ENCODE results near the gene DIP2C. TPM values are rescaled to one million over a fixed set of nuclear protein-coding genes. Genes with fewer than 3 reads are reported as not detected.

The DIP2C gene
- total RNA-seq, 1 experiment from 2014 or later: 11.4 TPM

DNA sequence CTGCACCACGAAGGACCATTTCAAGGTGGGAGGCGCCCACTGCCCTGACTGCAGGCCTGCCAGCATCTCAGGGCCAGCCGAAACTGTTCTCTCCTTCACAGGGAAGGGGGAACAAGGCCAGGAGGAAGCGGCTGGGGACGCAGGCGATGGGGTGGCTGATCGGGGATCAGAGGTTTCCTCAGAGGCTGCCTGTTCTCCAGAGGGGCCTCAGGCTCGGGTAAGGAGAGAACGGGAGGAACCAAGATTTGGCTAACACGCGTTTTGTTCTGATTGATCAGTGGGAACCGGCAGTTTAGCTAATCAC lies 87.9 kb downstream of the DIP2C start:
- Histone ChIP-seq H3K36me3 (ENCODE audit: control insufficient read depth, insufficient read depth, low read length) (no peaks in the 10 kb centered on the region), H3K4me3 (ENCODE audit: low read depth, low read length) (no peak overlapping the region), H3K27me3 (replicated peaks; ENCODE audit: control insufficient read depth, insufficient read depth, low read length) (no peaks in the 10 kb centered on the region), H3K9me3 (no peaks in the 10 kb centered on the region), H3K4me1 (no peaks in the 10 kb centered on the region)
- TF ChIP-seq, protein P1, sequence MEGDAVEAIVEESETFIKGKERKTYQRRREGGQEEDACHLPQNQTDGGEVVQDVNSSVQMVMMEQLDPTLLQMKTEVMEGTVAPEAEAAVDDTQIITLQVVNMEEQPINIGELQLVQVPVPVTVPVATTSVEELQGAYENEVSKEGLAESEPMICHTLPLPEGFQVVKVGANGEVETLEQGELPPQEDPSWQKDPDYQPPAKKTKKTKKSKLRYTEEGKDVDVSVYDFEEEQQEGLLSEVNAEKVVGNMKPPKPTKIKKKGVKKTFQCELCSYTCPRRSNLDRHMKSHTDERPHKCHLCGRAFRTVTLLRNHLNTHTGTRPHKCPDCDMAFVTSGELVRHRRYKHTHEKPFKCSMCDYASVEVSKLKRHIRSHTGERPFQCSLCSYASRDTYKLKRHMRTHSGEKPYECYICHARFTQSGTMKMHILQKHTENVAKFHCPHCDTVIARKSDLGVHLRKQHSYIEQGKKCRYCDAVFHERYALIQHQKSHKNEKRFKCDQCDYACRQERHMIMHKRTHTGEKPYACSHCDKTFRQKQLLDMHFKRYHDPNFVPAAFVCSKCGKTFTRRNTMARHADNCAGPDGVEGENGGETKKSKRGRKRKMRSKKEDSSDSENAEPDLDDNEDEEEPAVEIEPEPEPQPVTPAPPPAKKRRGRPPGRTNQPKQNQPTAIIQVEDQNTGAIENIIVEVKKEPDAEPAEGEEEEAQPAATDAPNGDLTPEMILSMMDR (IDR thresholded peaks at IDR 0.05; ENCODE audit: insufficient read depth in 1 of 2, low read depth in 1 of 2, low read length in 1 of 2, severe bottlenecking in 1 of 2, unreplicated experiment in 1 of 2): no peak
- Mint-ChIP-seq H3K4me3 (ENCODE audit: unreplicated experiment) (no peak overlapping the region), H3K27ac (ENCODE audit: unreplicated experiment) (no peak overlapping the region), H3K4me1 (ENCODE audit: low read depth, unreplicated experiment) (no peaks in the 10 kb centered on the region), H3K36me3 (ENCODE audit: insufficient read depth, unreplicated experiment) (no peaks in the 10 kb centered on the region), H3K9me3 (ENCODE audit: unreplicated experiment) (no peaks in the 10 kb centered on the region), H3K27me3 (ENCODE audit: insufficient read depth, unreplicated experiment) (no peaks in the 10 kb centered on the region)
- no TSS peak for BruUV-seq (replicated peaks)
- intact Hi-C loops (cut with micrococcal nuclease; ENCODE audit: unreplicated experiment): no loop called here
- DNase-seq: no peak
- ChIA-PET POLR2A (no interaction called here), CTCF (interaction anchor here (0.7 kb wide), 1 partner anchor 10 kb away, joined by 3 read pairs; no protein-coding TSS in a partner anchor)

DNA sequence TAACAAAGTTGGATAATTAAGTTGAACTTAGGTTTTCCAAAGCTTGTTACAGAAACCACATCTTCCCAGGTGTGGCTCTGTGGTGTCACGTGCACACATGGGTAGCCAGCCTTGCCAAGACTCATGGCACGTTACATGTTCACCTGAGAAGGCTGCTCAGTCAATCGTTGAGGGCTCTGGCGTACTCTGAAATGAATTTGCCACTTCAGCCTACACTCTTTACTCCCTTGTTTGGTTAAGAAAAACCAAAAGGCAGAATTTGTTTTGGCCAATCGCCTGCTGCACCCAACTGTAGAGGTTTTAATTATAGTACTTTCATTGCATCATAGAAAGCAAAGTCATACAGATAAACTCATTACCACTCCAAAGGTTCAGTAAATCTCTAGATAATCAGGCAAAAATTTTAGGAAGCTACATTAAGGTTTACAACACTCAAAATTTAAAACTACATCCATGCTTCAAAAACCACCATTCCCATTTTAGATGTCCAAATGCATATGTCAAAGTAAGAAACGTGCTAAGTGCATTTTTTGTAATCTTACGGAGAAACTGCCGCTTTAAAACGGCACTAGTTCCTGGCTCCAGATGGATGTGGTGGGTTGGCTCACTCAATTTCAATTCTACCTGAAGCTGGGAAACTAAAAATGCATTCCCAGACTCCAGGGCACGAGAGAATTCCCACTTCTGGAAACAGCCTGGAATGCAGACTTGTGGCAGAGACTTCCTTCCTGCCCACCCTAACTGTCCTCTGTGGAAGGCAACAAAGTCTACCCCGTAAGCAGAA lies 88.4 kb downstream of the DIP2C start:
- no peak overlapping the region for H3K27ac Mint-ChIP-seq (ENCODE audit: unreplicated experiment)
- H3K4me1 ChIP-seq: no peaks in the 10 kb centered on the region
- H3K9me3 ChIP-seq: no peaks in the 10 kb centered on the region
- no peaks in the 10 kb centered on the region for H3K36me3 Mint-ChIP-seq (ENCODE audit: insufficient read depth, unreplicated experiment)
- no peaks in the 10 kb centered on the region for H3K36me3 ChIP-seq (ENCODE audit: control insufficient read depth, insufficient read depth, low read length)
- H3K27me3 Mint-ChIP-seq (ENCODE audit: insufficient read depth, unreplicated experiment): no peaks in the 10 kb centered on the region
- BruUV-seq (replicated peaks): no TSS peak
- no peak overlapping the region for H3K4me3 Mint-ChIP-seq (ENCODE audit: unreplicated experiment)
- no peaks in the 10 kb centered on the region for H3K27me3 ChIP-seq (replicated peaks; ENCODE audit: control insufficient read depth, insufficient read depth, low read length)
- no peak overlapping the region for H3K4me3 ChIP-seq (ENCODE audit: low read depth, low read length)
- intact Hi-C loops (cut with micrococcal nuclease; ENCODE audit: unreplicated experiment): no loop called here
- CTCF ChIA-PET: interaction anchor here (0.7 kb wide), 1 partner anchor 10 kb away, joined by 3 read pairs; no protein-coding TSS in a partner anchor
- POLR2A ChIA-PET: interaction anchor here (0.9 kb wide), 1 partner anchor 30 kb away, joined by 3 read pairs; no protein-coding TSS in a partner anchor
- H3K4me1 Mint-ChIP-seq (ENCODE audit: low read depth, unreplicated experiment): no peaks in the 10 kb centered on the region
- TF ChIP-seq, protein P1 (IDR thresholded peaks at IDR 0.05; ENCODE audit: insufficient read depth in 1 of 2, low read depth in 1 of 2, low read length in 1 of 2, severe bottlenecking in 1 of 2, unreplicated experiment in 1 of 2): no peak
- DNase-seq: no peak
- no peaks in the 10 kb centered on the region for H3K9me3 Mint-ChIP-seq (ENCODE audit: unreplicated experiment)

DNA sequence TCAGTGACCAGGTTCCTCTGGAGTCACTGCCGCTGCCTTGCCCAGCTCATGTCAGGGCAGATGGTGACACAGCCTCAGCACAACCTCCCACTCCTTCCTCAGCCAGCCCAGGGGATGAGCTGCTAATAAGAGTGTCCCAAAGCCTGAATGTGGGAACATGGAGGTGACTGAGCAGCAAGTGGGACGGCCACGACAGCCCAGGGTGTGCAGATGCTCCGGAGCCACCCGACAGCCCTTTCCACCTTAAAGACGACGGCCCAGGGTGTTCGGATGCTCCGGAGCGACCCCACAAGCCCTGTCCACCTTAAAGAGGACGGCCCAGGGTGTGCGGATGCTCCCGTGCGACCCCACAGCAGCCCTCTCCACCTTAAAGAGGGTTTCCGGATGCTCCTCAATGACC lies 89.2 kb downstream of the DIP2C start:
- no TSS peak for BruUV-seq (replicated peaks)

More for the DNA sequence above, 89.2 kb downstream of the DIP2C start:
- Mint-ChIP-seq H3K4me1 (ENCODE audit: low read depth, unreplicated experiment) (no peaks in the 10 kb centered on the region), H3K27me3 (ENCODE audit: insufficient read depth, unreplicated experiment) (no peaks in the 10 kb centered on the region), H3K27ac (ENCODE audit: unreplicated experiment) (no peak overlapping the region), H3K9me3 (ENCODE audit: unreplicated experiment) (no peaks in the 10 kb centered on the region), H3K4me3 (ENCODE audit: unreplicated experiment) (no peak overlapping the region), H3K36me3 (ENCODE audit: insufficient read depth, unreplicated experiment) (no peaks in the 10 kb centered on the region)
- Histone ChIP-seq H3K27me3 (replicated peaks; ENCODE audit: control insufficient read depth, insufficient read depth, low read length) (no peaks in the 10 kb centered on the region), H3K36me3 (ENCODE audit: control insufficient read depth, insufficient read depth, low read length) (no peaks in the 10 kb centered on the region), H3K4me3 (ENCODE audit: low read depth, low read length) (no peak overlapping the region), H3K4me1 (no peaks in the 10 kb centered on the region), H3K9me3 (no peaks in the 10 kb centered on the region)
- POLR2A ChIA-PET: interaction anchor here (0.9 kb wide), 1 partner anchor 31 kb away, joined by 3 read pairs; no protein-coding TSS in a partner anchor
- DNase-seq: no peak
- CTCF ChIA-PET: no interaction called here
- TF ChIP-seq, protein P1 (IDR thresholded peaks at IDR 0.05; ENCODE audit: insufficient read depth in 1 of 2, low read depth in 1 of 2, low read length in 1 of 2, severe bottlenecking in 1 of 2, unreplicated experiment in 1 of 2): no peak
- intact Hi-C loops (cut with micrococcal nuclease; ENCODE audit: unreplicated experiment): no loop called here
